CD4-positive, alpha-beta T cell treated with Interleukin-1 beta for 1 hour (primary cell): ENCODE data around the gene CDKN1A.

Source experiments
- DNase-seq, 2 donors: peaks; one replicate each; pipeline ENCODE4 v3.0.0-alpha.2; 2020 to 2022

The CDKN1A gene

DNA sequence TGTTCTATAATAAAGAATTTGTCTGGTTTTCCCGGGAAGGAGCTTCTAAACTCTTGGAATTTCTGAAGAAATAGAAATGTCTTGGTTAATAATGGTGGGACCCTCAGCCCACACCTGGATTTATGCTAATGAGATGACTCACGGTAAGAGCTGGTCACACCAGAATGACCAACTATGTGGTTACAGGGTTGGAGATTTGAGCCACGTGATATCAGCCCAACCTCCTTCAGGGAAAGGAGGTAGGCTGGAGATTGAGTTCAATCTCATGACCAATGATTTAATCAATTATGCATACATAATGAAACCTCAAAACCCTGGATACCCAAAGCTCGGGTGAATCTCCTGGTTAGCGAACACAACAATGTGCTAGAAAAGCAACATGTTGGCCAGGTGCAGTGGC, 22.1 kb upstream of the CDKN1A start:
- no peak for DNase-seq

DNA sequence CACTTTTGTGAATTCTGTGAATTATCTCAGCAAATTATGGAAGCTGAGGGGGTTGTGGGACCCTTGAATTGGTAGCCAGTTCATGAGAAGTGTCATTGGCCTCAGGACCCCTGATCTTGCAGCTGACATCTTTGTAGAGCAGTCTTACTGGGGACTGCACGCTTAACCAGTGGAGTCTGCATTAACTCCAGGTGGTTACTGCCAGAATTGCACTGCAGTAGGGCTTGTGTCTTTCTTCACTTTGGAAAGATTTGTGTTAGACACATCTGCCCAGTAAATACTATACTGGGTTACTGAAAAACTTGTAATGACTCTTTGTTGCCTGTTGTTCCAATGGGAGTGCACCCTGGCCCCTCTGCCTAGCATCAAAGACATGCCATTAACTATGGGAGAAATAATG, 21.2 kb upstream of the CDKN1A start:
- no peak for DNase-seq

DNA sequence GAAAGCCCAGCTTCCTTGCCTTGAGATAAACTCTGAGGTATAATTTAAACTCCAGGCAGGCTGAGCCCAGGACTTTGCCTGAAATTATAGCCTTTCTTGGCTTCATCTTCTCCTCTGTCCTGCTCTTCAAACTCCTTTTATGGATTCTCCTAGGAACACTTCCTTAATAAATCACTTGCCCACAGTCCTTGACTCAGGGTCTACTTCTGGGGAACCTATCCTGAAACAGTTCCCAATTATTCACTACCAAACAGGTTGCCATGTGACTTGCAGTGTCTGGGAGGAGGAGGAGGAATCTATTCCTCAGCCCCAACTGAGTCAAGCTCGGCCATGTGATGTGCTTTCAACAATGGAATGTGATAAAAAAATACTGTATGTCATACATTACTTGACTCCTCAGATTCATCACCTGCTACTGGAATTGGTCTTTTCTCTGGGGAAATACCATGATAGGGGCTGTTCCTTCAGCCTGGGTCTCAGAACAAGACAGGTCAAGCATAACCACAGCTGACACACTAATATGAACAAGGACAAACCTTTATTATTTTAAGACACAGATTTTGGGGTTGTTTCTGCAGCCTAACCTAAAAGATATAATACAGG, 20.5 kb upstream of the CDKN1A start:
- no peak for DNase-seq

DNA sequence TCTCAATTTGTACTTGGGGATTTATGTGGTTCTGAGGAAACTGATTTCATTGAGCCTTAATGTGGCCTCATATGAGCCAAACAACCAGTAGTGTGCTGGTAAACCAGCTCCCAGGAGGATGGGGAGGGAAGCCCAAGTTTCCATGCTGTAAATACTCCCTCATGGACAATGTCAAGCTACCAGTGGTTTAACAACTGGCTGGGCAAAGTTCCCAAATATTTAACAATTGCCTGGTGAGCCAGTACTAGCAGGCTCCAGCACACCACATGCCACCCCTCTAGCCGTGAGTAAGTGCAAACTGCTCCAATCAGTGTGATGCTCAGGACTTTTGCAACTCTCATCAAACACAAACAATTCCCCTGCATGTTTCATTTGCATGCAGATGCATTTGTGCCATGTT, 19.2 kb upstream of the CDKN1A start:
- no peak for DNase-seq

DNA sequence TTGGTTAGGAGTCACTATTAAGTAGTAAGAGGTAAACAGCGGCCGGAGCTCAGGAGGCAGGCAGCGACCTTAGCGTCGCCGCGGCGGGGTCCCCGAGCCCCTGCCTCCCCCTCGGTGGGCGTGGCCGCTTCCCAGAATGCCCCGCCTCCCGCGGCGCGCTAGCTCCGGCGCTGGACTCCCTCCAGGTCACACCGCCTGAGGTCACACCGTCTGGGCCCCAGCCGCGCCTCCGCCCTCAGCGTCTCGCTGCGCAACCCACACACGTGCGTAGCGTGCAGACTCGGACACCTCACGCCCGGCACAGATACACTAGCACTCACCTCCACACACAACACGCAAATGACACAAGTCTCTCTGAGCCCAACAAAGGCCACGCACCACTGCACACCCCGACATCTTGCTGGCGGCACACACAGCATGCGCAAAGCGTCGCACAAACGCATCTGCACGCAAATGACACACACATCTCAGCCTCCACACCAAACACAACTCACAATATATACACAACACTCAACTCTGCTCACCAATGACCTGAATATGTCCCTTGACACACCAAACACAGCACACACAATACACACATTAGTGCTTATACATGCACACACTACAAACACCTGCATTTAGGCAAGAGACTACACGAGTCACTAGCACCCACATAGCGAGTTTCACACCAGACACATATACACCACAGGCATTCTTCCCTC, 17.6 kb upstream of the CDKN1A start:
- no peak for DNase-seq

DNA sequence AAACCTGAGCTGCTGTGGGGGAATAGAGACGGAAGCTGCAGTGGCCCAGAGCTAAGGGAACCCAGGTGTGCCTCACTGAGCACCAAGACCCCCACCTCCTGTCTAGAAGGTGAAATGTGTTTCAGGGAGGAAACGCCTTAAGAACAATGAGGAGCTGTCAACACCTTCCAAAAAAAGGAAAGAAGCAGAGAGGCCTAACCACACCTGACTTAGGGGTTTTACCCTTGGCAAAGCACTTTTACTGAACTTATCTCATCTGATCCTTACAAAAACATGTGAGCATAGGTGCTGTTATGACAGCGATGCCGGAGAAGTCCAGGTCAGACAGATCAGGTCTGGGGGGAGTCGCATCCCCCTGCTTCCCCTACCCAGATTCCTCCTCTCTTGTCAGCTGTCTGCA, 16.1 kb upstream of the CDKN1A start:
- DNase-seq, result no peak

DNA sequence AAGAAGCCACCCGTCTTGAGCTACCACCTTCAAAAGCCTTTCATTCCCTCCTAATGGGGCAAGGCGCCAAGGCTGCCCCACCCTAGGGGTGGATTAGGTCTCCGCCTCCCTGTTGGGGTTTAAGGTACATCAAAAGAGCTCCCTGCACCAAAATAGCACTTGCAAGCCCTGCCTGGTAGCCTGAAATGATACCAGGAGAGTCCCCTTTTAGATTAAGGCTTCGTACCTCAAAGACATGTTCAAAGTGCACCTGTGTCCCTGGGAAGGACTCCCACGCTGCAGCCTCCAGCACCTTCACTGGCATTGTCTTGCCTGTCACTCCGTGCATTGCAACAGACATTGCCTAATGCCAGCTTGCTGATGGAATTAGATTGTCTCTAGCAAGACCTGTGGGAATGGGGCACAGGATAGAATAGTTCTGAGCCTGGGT, 15.7 kb upstream of the CDKN1A start:
- no peak for DNase-seq

DNA sequence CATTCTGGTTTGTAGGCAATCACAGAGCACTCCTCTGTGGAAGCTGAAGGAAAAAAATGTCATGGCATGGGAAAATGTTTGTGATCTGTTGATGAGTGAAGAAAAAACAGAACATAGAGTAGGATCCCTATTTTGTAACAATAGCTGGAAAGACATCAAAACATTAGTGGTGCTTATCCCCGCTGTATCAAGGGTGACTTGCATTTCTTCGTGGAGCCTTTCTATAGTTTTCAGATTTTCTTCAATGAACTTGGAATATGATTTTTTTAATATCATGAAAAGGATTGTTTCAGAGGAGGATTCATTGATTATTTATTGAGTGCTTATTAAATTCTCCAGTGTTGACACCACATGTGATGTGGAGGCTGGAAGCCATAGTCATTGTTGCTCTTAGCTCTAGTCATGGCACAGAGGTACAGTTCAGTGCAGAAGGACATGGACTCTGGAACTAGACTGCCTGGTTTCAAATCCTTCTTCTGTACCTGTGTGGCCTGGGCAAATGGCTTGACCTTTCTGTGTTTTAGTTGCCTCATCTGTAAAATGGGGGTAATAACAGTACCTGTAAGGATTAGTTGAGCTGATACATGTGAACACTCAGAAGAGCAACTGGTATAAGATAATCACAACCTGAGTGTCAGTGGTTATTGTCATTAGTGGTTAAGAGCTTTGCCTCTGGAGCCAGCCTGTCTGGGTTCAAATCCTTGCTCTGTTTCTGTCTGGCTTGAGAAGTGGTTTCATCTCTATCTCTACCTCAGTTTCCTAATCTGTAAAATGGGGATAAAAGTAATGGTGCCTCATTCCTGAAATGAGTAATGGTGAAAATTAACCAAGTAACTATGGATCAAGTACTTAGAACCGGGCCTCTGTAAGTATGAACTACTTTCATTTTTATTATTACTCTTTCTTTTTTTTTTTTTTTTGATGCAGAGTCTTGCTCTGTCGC, 14.7 kb upstream of the CDKN1A start:
- no peak for DNase-seq

DNA sequence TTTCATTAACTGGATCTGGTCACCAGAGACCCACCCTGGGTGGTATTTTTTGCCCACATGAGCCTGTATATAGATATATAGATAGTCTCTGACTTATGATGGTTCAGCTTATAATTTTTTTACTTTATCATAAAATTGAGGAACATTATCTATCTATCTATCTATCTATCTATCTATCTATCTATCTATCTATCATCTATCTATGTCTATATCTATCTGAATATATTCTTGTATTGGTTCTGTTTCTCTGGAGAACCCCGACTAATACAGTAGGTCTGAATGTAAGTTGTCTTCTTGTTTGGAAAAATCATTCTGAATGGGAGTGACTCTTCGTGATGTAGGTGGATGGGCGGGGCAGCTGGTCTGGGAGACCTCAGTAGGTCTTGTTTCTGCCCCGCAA, 13.3 kb upstream of the CDKN1A start:
- no peak for DNase-seq

DNA sequence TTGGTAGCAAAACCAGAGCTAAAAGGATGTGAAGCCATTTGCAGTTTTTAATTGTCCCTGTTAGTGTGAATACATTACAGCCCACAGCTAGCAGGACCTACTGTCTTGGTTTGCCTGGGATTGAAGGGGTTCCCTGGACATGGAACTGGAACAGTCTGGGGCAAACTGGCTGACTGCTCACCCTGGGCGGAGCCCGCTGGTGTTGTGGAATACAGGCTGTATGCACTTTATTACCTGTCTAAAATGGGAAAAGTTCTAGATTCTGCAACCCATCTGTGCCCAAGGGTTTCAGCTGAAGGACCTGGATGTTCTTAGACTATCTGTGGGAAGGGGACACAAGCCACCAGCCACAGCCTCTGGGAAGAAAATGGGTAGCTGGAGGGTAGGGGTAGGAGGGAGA, 12.2 kb upstream of the CDKN1A start:
- no peak for DNase-seq

DNA sequence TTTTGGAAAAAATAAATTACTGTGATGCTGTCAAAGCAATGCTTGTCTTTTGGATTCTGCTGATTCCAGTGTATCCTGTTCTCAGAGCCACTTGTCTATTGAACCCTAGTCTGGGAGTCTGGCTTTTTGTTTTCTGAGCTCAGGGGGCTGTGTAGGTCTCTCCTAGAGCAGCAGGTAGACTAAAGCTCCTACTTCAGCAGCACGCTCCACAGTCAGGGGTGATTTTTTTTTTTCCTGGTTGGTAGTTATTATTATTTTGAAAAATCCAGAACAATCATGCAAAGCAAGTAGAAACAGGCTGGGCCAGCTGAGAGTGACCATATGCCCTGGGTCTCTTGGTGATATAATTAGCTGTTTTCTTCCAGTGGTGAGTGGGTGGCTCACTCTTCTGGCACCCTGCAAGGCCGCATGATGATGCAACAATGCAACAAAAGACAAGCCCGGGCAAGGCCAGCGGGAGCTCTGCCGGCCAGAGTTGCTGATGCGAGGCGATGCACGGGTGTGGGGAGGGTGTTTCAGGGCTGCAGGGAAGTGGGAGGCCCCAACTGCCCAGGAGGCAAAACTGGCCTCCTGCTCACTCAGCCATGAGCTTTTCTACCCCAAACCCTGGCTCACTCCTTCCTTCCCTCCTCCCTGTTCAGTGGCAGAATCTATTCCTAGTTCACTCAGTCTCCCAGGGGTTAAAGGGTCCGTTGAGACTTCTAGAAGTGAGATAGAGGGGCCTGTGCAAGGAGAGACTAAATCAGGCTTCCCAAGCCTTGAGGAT, 11.5 kb upstream of the CDKN1A start:
- DNase-seq, result peak in 1 of 2 donors; percentile 49

DNA sequence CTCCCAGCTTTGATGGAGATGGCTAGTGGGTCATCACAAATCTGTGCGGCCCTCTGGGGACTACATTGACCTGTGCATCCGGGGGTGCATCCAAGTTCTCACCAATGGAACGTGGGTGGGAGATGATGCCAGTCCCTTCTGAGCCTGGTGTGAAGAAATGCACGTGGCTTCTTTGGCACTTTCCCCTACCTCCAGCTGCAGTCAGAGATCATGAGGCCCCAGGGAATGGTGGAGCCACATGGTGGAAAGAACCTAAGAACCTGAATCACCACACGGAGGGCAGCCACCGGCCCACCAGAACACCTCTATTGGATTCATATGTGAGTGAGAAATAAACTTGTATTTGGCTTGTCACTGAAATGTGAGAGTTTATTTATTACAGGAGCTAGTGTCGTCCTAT, 9.9 kb upstream of the CDKN1A start:
- DNase-seq, result no peak

DNA sequence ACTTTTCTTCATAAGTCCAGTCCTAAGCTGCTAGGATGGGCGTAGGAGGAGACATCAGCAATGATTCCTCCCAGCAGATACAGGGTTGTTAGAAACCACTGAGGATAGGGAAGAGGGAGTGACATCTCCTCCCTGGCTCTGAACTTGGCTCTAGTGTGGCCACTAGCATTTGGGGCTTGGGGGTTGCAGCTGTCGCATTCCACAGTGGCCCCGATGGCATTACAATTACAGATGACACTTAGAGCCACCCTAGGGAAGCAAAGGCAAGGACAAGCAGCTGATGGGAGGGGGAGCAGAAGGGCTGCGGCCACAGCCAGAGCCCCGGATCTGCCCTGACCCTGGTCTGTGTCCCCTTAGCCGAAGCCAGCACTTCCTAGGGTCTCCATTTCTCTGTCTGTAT, 9.5 kb upstream of the CDKN1A start:
- DNase-seq, result no peak

DNA sequence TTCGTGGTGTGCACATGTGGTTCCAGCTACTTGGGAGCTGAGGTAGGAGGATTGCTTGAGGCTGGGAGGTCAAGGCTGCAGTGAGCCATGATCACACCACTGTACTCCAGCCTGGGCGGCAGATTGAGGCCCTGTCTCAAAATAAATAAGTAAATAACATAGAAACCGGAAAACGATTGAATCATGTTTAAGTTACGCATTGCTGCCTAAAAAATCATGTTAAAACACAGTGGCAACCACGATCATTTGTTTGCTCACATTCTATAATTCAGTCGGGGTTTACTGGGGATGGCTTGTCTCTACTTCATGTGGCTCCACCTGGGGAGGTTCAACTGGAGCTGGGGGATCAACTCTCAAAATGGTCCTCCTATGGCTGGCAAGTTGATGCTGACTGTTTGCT, 8.2 kb upstream of the CDKN1A start:
- DNase-seq, result no peak

DNA sequence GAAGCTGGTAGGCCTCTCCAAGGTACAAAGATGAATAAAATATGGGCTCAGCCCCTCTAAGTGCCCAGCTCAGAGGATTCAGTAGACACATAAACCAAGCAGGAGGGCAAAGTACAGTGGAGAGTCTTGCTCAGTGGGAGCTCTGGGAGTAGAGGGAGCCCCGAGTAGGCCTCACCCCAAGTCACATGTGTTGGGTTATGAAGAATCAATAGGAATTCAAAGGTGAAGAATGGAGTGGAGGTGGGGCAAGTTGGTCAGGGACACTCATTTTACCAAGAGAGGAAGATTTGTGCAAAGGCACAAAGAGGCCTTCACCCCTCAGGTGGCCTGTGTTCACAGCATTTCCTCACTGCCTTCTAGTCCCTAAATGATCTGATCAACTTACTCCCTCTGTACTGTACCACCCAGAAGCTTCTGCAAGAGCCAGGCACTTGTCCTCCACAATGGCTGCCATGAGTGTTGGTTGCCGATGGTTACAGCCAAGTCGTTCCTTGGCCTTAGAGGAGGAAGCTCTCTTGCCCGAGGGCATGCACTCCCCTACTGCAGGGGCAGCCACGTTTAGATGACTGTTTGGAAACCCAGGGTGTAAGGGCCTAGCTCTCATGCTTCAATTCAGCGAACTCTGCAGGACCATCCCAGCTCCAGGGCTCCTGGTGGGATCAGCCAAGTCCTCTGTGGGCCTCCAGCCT, 6.7 kb upstream of the CDKN1A start:
- no peak for DNase-seq

DNA sequence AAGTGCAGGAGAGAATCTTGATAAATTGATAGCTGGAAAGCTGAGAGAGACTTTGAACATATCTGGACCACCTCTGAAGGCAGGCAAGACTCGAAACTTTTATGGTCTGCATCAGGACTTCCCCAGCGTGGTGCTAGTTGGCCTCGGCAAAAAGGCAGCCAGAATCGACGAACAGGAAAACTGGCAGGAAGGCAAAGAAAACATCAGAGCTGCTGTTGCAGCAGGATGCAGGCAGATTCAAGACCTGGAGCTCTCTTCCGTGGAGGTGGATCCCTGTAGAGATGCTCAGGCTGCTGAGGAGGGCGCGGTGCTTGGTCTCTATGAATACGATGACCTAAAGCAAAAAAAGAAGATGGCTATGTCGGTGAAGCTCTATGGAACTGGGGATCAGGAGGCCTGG, 4.6 kb upstream of the CDKN1A start:
- no peak for DNase-seq

DNA sequence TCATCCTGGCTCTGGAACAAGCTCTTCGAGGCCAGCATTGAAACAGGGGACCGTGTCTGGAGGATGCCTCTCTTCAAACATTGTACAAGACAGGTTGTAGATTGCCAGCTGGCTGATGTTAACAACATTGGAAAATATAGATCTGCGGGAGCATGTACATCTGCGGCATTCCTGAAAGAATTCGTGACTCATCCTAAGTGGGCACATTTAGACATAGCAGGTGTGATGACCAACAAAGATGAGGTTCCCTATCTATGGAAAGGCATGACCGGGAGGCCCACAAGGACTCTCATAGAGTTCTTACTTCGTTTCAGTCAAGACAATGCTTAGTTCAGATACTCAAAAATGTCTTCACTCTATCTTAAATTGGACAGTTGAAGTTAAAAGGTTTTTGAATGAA, 3.6 kb upstream of the CDKN1A start:
- no peak for DNase-seq

DNA sequence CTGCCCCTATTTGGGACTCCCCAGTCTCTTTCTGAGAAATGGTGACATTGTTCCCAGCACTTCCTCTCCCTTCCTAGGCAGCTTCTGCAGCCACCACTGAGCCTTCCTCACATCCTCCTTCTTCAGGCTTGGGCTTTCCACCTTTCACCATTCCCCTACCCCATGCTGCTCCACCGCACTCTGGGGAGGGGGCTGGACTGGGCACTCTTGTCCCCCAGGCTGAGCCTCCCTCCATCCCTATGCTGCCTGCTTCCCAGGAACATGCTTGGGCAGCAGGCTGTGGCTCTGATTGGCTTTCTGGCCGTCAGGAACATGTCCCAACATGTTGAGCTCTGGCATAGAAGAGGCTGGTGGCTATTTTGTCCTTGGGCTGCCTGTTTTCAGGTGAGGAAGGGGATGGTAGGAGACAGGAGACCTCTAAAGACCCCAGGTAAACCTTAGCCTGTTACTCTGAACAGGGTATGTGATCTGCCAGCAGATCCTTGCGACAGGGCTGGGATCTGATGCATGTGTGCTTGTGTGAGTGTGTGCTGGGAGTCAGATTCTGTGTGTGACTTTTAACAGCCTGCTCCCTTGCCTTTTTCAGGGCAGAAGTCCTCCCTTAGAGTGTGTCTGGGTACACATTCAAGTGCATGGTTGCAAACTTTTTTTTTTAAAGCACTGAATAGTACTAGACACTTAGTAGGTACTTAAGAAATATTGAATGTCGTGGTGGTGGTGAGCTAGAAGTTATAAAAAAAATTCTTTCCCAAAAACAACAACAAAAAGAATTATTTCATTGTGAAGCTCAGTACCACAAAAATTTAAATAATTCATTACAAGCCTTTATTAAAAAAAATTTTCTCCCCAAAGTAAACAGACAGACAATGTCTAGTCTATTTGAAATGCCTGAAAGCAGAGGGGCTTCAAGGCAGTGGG, 2.1 kb upstream of the CDKN1A start:
- DNase-seq, result no peak

DNA sequence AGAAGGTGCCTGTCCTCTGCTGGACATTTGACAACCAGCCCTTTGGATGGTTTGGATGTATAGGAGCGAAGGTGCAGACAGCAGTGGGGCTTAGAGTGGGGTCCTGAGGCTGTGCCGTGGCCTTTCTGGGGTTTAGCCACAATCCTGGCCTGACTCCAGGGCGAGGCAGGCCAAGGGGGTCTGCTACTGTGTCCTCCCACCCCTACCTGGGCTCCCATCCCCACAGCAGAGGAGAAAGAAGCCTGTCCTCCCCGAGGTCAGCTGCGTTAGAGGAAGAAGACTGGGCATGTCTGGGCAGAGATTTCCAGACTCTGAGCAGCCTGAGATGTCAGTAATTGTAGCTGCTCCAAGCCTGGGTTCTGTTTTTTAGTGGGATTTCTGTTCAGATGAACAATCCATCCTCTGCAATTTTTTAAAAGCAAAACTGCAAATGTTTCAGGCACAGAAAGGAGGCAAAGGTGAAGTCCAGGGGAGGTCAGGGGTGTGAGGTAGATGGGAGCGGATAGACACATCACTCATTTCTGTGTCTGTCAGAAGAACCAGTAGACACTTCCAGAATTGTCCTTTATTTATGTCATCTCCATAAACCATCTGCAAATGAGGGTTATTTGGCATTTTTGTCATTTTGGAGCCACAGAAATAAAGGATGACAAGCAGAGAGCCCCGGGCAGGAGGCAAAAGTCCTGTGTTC, 1.3 kb upstream of the CDKN1A start:
- no peak for DNase-seq

DNA sequence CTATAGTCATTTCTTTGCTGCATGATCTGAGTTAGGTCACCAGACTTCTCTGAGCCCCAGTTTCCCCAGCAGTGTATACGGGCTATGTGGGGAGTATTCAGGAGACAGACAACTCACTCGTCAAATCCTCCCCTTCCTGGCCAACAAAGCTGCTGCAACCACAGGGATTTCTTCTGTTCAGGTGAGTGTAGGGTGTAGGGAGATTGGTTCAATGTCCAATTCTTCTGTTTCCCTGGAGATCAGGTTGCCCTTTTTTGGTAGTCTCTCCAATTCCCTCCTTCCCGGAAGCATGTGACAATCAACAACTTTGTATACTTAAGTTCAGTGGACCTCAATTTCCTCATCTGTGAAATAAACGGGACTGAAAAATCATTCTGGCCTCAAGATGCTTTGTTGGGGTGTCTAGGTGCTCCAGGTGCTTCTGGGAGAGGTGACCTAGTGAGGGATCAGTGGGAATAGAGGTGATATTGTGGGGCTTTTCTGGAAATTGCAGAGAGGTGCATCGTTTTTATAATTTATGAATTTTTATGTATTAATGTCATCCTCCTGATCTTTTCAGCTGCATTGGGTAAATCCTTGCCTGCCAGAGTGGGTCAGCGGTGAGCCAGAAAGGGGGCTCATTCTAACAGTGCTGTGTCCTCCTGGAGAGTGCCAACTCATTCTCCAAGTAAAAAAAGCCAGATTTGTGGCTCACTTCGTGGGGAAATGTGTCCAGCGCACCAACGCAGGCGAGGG, 594 bp upstream of the CDKN1A start:
- no peak for DNase-seq
